T47D (cell line): ENCODE results near the gene FERMT2.

Experiments
- DNase-seq, 2 experiments: peaks; one replicate each; pipeline versions ENCODE4 v3.0.0 to v3.0.0-alpha.2; 2011 to 2012; ENCODE audit warnings: low read depth in 1 of 2, low spot score in 1 of 2
- JUND ChIP-seq: IDR thresholded peaks from 2 replicates; pipeline ENCODE4 v1.6.1; 2012; ENCODE audit warnings: low read depth
- in situ Hi-C: cut with HindIII; loops from 2 replicates; pipeline ENCODE4 v1.10.0; 2016; ENCODE audit warnings: low sequenced_read_pairs, low pct_unique_long_range_greater_than_20kb

The FERMT2 gene

GRCh38 chr14:52960627-52961026, 9.8 kb upstream of the FERMT2 start:
- TF ChIP-seq JUND, result no peak
- DNase-seq, result peak in 1 of 2 experiments; percentile 53
- in situ Hi-C loops, result no loop called here

- no peak for DNase-seq
- TF ChIP-seq JUND, result no peak
- in situ Hi-C loops, result no loop called here
These were observed 3.7 kb upstream of the FERMT2 start for GRCh38 chr14:52954346-52955214.

- no peak for TF ChIP-seq JUND
- in situ Hi-C loops, result no loop called here
- DNase-seq, result peak; percentile 90 to 93
These were observed 1.1 kb upstream of the FERMT2 start for GRCh38 chr14:52951681-52952554.

GRCh38 chr14:52950410-52950897, 396 bp downstream of the FERMT2 start:
- TF ChIP-seq JUND, result no peak
- peak; percentile 67 to 74 for DNase-seq
- in situ Hi-C loops, result no loop called here

- in situ Hi-C loops, result no loop called here
- DNase-seq, result peak; percentile 39 to 70
- TF ChIP-seq JUND, result no peak
These were observed 990 bp downstream of the FERMT2 start for GRCh38 chr14:52949711-52950409.

- DNase-seq, result no peak
- no peak for TF ChIP-seq JUND
- in situ Hi-C loops, result no loop called here
These were observed 1.6 kb downstream of the FERMT2 start for GRCh38 chr14:52949249-52949648.

GRCh38 chr14:52948836-52949235, 2.0 kb downstream of the FERMT2 start:
- TF ChIP-seq JUND, result no peak
- no peak for DNase-seq
- in situ Hi-C loops, result no loop called here

- in situ Hi-C loops, result no loop called here
- TF ChIP-seq JUND, result no peak
- DNase-seq, result no peak
These were observed 2.8 kb downstream of the FERMT2 start for GRCh38 chr14:52948039-52948438.

- TF ChIP-seq JUND, result no peak
- in situ Hi-C loops, result no loop called here
These were observed 6.6 kb downstream of the FERMT2 start for GRCh38 chr14:52944254-52944653.

GRCh38 chr14:52939427-52939826, 11.4 kb downstream of the FERMT2 start:
- no peak for TF ChIP-seq JUND
- in situ Hi-C loops, result no loop called here
- no peak for DNase-seq

More at GRCh38 chr14:52944254-52944653, 6.6 kb downstream of the FERMT2 start:
- no peak for DNase-seq

GRCh38 chr14:52937869-52938268, 13.0 kb downstream of the FERMT2 start:
- in situ Hi-C loops, result no loop called here
- no peak for TF ChIP-seq JUND
- no peak for DNase-seq

GRCh38 chr14:52937306-52937705, 13.5 kb downstream of the FERMT2 start:
- no peak for DNase-seq
- in situ Hi-C loops, result no loop called here
- TF ChIP-seq JUND, result 0 out of 2 replicates have a peak, but pooled peaks have one; percentile 8
